HUES64 (cell line): ENCODE data around the gene TMEM117.
"Not testable (repeated sequence)": the region's sequence is repeated elsewhere in the genome, so short reads cannot be mapped to it uniquely, and the experiment has no call there.

Experiments used
- H3K27ac ChIP-seq: 2 replicates; pipeline ENCODE4 v1.7.0; 2013; ENCODE audit warnings: low read depth, low read length, inconsistent platforms
- H3K27me3 ChIP-seq: 2 replicates; pipeline ENCODE4 v1.6.1; 2013; ENCODE audit warnings: mild to moderate bottlenecking, low read length; ENCODE audit not compliant: insufficient read depth
- H3K36me3 ChIP-seq: 2 replicates; pipeline ENCODE4 v1.6.1; 2013; ENCODE audit warnings: mild to moderate bottlenecking, low read length; ENCODE audit not compliant: insufficient read depth
- H3K4me1 ChIP-seq: 2 replicates; pipeline ENCODE4 v1.6.1; 2013; ENCODE audit warnings: mild to moderate bottlenecking, low read length, moderate library complexity; ENCODE audit not compliant: insufficient read depth
- H3K4me3 ChIP-seq: 2 replicates; pipeline ENCODE4 v1.5.1; 2013; ENCODE audit warnings: mild to moderate bottlenecking, low read length, moderate library complexity
- H3K9ac ChIP-seq: 2 replicates; pipeline ENCODE4 v1.6.1; 2013; ENCODE audit warnings: mild to moderate bottlenecking, low read depth, low read length
- H3K9me3 ChIP-seq: 2 replicates; pipeline ENCODE4 v1.6.1; 2013; ENCODE audit warnings: low read depth, low read length; ENCODE audit not compliant: insufficient read depth
- WGBS: fragments of 150-250, 120-280 bp; methylation state at CpG from one replicate; pipeline ENCODE4 v1.1.7; 2013; ENCODE audit warnings: missing lambda C conversion rate; 5-methylcytosine and 5-hydroxymethylcytosine counted together

The TMEM117 gene

DNA sequence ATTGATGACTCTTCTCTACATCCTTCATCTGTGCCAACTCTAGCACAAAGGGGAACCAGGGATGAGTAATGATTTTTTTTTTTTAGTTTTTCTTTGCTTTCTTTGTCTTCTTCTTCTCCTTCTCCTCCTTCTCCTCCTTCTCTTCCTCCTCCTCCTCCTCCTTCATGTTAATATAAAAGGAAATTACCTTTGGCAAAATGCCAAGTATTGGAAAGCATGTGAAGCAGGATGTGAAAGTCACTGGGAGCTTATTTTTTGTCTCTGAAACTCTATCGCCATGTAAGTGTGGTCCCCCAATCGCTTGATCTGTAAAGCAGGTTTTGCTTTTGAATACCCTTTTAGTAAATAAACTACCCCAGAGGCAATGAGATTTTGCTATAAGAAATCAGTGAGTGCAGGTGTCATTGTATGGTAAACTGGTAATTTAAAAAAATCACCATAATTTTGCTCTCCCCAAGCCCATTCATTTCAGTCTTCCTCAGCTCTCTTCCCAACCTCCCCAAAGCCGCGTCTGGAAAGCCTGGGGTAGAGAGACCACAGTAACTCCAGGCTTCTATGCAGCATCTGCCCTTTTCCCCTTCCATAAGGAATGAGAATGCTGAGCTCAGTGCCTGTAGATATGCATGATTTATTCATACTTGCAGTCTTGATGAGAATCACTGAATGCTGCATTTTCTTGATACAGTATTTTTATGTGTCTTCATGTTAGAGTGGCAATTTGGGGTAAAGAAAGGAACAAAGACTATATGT, 388.7 kb downstream of the TMEM117 start:
- H3K27me3 ChIP-seq: no peaks in the 10 kb centered on the region
- H3K27ac ChIP-seq: no peak overlapping the region
- no peaks in the 10 kb centered on the region for H3K36me3 ChIP-seq
- WGBS: 87% methylated on average over 4 of the region's 4 CpGs
- H3K4me1 ChIP-seq: no peaks in the 10 kb centered on the region
- H3K4me3 ChIP-seq: no peak overlapping the region
- H3K9me3 ChIP-seq: no peaks in the 10 kb centered on the region
- no peak overlapping the region for H3K9ac ChIP-seq

GRCh38 chr12:44225149-44225510, 389.2 kb downstream of the TMEM117 start:
- Histone ChIP-seq H3K27ac (no peak overlapping the region), H3K27me3 (no peaks in the 10 kb centered on the region), H3K36me3 (no peaks in the 10 kb centered on the region), H3K4me3 (no peak overlapping the region), H3K9ac (no peak overlapping the region), H3K4me1 (0 out of 2 replicates have a peak, but pooled peaks cover under 1% of the 10 kb centered on the region), H3K9me3 (no peaks in the 10 kb centered on the region)
- WGBS: 97% methylated on average over 1 of the region's 2 CpGs

- no peak overlapping the region for H3K4me3 ChIP-seq
- no peak overlapping the region for H3K9ac ChIP-seq
- no peaks in the 10 kb centered on the region for H3K36me3 ChIP-seq
- H3K27ac ChIP-seq: no peak overlapping the region
- H3K9me3 ChIP-seq: no peaks in the 10 kb centered on the region
- H3K4me1 ChIP-seq: 0 out of 2 replicates have a peak, but pooled peaks cover 5% of the 10 kb centered on the region
- WGBS: 93% methylated on average over 2 of the region's 2 CpGs
- no peaks in the 10 kb centered on the region for H3K27me3 ChIP-seq
Measured at GRCh38 chr12:44227616-44228015, 391.7 kb downstream of the TMEM117 start.

GRCh38 chr12:44229846-44230245, 394.0 kb downstream of the TMEM117 start:
- Histone ChIP-seq H3K27me3 (no peaks in the 10 kb centered on the region), H3K9ac (no peak overlapping the region), H3K27ac (no peak overlapping the region), H3K4me1 (0 out of 2 replicates have a peak, but pooled peaks cover 5% of the 10 kb centered on the region), H3K36me3 (no peaks in the 10 kb centered on the region), H3K9me3 (no peaks in the 10 kb centered on the region), H3K4me3 (no peak overlapping the region)
- WGBS: 85% methylated on average over 3 of the region's 4 CpGs

DNA sequence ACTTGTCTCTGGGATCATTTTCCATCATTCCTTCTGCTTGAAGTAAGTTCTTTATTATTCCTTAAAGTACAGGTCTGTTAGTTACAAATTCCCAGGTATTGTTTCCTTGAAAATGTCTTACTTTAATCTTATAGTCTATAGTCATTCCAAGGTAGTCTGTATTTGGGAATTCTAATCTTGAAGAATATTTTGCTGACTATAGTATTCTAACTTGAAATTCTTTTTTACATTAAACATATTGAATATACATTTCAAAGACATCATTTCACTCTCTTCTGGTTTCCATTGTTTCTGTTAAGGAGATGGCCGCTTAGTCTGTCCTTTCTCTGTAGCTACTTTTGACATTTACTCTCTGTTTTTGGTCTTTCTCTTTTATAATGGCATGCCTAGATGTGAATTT, 399.8 kb downstream of the TMEM117 start:
- WGBS: 91% methylated on average over 1 of the region's 1 CpG
- H3K27ac ChIP-seq: no peak overlapping the region
- H3K27me3 ChIP-seq: no peaks in the 10 kb centered on the region
- H3K4me1 ChIP-seq: no peaks in the 10 kb centered on the region
- no peak overlapping the region for H3K9ac ChIP-seq
- H3K36me3 ChIP-seq: no peaks in the 10 kb centered on the region
- H3K9me3 ChIP-seq: no peaks in the 10 kb centered on the region
- no peak overlapping the region for H3K4me3 ChIP-seq

DNA sequence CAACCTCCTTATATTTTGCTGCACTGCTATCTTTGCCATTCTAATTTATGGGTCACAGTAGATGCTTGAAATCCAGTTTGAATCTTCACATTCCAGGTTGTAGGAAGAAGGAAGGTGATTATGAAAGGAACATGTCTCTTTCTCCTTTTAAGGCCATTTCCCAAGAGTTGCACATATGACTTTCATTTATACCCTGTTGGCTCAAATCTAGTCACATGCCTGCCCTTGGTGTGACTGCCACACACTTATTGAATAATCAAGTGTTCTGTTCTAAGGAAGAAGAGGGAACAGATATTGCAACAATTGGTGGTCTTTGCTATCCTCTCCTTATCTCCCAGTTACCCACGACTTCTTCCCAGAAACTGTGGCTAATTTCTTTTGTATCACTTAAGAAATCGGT, 404.3 kb downstream of the TMEM117 start:
- Histone ChIP-seq H3K27ac (no peak overlapping the region), H3K36me3 (no peaks in the 10 kb centered on the region), H3K9me3 (no peaks in the 10 kb centered on the region), H3K4me3 (no peak overlapping the region), H3K4me1 (no peaks in the 10 kb centered on the region), H3K9ac (no peak overlapping the region), H3K27me3 (no peaks in the 10 kb centered on the region)
- 83% methylated on average over 2 of the region's 2 CpGs for WGBS

GRCh38 chr12:44245932-44246331, 410.1 kb downstream of the TMEM117 start:
- Histone ChIP-seq H3K4me1 (no peaks in the 10 kb centered on the region), H3K4me3 (no peak overlapping the region), H3K9ac (no peak overlapping the region), H3K36me3 (no peaks in the 10 kb centered on the region), H3K27me3 (no peaks in the 10 kb centered on the region), H3K27ac (no peak overlapping the region), H3K9me3 (no peaks in the 10 kb centered on the region)
- no CpG with 5 or more reads among the region's 2 CpGs for WGBS

DNA sequence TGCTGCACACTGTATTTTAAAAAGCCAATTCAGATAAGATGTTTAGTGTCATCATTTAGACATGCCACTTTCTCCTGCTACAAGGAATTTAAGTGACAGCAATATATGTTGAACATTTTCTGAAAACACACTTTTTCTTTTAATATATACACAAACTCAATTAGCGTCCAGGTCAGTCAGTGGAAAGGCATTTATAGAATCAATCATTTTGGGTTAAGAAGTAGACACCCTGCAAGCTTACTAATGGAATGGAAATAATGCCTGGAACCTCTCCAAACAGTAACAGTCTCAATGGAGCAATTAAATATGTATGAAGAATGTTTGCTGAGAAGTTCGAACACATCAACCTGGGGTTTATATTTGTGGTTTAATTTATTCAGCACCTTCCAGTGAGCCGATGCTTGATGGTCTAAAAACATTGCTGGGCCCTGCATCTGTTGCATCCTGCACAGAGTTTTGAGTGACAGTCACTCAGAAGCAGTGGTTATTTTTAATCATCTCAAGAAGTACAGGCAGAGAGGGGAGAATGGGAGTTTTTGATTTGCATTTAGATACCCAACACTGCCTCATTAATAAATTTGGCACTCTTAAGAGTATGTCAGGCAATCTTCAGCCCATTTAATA, 410.7 kb downstream of the TMEM117 start:
- H3K4me3 ChIP-seq: no peak overlapping the region
- no peaks in the 10 kb centered on the region for H3K27me3 ChIP-seq
- no peak overlapping the region for H3K27ac ChIP-seq
- H3K36me3 ChIP-seq: no peaks in the 10 kb centered on the region
- WGBS: 97% methylated on average over 3 of the region's 3 CpGs
- no peaks in the 10 kb centered on the region for H3K4me1 ChIP-seq
- no peak overlapping the region for H3K9ac ChIP-seq
- no peaks in the 10 kb centered on the region for H3K9me3 ChIP-seq

DNA sequence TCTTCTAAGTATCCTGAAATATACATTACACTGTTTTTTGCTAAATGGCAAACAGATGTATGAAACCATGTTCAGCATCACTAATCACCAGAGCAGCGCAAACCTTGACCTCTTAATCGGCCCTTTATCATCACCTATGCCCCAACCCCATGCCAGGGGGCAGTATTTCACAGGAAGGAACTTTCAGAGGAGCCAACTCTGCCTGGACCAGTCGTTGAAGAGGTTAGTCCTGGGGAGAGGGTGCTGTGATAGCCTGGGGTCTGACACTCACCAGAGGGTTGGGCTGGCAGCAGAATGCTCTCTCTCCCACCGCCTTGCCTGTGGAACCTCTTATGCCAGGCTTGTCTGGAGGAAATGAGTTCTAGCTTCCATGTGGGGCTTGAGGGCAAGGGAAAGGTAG, 411.7 kb downstream of the TMEM117 start:
- H3K4me3 ChIP-seq: no peak overlapping the region
- H3K9me3 ChIP-seq: no peaks in the 10 kb centered on the region
- H3K9ac ChIP-seq: no peak overlapping the region
- H3K4me1 ChIP-seq: no peaks in the 10 kb centered on the region
- H3K36me3 ChIP-seq: no peaks in the 10 kb centered on the region
- H3K27me3 ChIP-seq: no peaks in the 10 kb centered on the region
- H3K27ac ChIP-seq: no peak overlapping the region
- WGBS: 82% methylated on average over 4 of the region's 4 CpGs

DNA sequence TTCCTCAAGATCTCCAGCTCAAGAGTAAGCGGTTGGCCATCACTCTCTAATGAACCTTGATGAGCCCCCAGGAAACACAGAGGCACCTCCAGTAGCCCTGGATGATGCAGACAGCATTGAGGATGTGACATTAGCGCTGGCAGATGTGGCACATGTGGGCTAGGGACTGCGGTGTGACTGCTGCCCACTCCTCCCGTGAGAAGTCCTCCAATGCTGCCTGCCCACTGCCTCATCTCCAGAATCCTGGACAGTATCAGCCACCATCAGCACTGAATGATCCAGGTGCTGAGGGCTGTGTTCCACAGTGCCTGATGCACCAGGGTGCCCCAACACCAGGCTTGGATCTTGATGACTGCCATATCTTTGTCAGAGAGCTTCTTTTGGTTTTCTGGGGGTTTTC, 412.6 kb downstream of the TMEM117 start:
- Histone ChIP-seq H3K4me1 (no peaks in the 10 kb centered on the region), H3K36me3 (no peaks in the 10 kb centered on the region), H3K27ac (no peak overlapping the region), H3K9me3 (no peaks in the 10 kb centered on the region), H3K27me3 (no peaks in the 10 kb centered on the region), H3K9ac (no peak overlapping the region), H3K4me3 (no peak overlapping the region)
- 93% methylated on average over 4 of the region's 4 CpGs for WGBS

GRCh38 chr12:44250440-44250839, 414.6 kb downstream of the TMEM117 start:
- 89% methylated on average over 1 of the region's 1 CpG for WGBS
- not testable (repeated sequence) for H3K4me3 ChIP-seq, H3K36me3 ChIP-seq, H3K27ac ChIP-seq, H3K27me3 ChIP-seq, H3K9ac ChIP-seq, H3K4me1 ChIP-seq, H3K9me3 ChIP-seq
